ENCODE results near the gene STAT3.
"Not testable (repeated sequence)": the region's sequence is repeated elsewhere in the genome, so short reads cannot be mapped to it uniquely, and the experiment has no call there.

The STAT3 gene

DNA sequence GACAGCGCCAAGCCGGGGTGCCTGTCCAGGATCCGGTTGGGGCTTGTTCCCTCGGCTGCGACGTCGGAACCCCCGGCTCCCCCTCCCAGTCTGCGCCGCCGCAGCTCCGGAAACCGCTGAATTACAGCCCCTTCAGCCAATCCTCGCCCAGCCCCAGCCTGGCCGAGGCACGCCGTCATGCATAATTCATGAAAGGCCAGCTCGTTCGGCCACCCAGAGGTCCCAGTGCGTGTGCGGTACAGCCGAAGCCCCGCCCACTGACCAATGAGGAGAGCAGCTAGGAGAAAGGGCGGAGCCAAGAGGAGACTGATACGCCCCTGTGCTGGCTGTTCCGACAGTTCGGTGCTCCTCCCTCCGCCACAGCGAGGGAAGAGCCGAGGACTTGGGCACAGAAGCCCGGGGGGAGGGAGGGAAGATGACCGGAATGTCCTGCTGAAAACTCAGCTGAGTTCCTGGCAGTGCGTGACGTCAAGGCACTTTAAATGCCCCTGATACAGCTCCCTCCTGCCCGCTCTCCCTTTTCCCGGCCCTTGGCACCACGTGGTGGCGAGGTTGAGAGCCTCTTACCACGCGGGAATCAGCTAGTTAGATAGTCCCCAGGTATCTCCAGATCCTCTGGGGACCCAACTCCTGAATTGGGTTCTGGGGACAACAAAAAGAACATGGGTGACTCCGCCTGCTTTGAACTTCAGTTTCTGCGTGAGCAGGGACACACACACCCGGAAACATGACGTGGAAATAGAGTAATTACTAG, at the start of gene STAT3:
Gene STAT3, minus strand, starts transcription at position 62 of the 754 bp plus-strand sequence. CDS start 39,926 bp downstream, outside the sequence.
- DNase-seq (ENCODE audit: low read depth in 1 of 2, low spot score in 1 of 2), result peak; percentile 100

DNA sequence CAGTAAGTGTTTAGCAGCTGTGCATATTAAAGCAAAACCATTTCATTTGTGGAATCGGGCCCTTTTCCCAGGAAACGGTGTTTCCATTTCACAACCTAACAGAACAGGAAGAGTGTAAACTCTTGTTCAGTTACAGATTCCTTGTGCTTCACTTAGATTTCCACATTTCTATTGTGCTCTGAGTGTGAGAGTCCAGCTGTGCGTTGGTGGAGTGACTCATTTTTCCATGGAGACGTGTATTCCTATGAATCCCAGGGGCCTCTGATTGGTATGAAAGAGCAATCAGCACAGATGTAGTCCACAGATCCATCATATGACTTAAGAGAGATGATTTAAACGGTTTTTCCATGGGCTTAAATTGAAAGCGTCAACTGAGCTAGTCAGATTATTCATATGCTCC, 48.1 kb upstream of the STAT3 start:
- no peak for DNase-seq (ENCODE audit: low read depth in 1 of 2, low spot score in 1 of 2)

- DNase-seq (ENCODE audit: low read depth in 1 of 2, low spot score in 1 of 2), result no peak
These were observed 43.5 kb upstream of the STAT3 start for GRCh38 chr17:42431758-42432161.

DNA sequence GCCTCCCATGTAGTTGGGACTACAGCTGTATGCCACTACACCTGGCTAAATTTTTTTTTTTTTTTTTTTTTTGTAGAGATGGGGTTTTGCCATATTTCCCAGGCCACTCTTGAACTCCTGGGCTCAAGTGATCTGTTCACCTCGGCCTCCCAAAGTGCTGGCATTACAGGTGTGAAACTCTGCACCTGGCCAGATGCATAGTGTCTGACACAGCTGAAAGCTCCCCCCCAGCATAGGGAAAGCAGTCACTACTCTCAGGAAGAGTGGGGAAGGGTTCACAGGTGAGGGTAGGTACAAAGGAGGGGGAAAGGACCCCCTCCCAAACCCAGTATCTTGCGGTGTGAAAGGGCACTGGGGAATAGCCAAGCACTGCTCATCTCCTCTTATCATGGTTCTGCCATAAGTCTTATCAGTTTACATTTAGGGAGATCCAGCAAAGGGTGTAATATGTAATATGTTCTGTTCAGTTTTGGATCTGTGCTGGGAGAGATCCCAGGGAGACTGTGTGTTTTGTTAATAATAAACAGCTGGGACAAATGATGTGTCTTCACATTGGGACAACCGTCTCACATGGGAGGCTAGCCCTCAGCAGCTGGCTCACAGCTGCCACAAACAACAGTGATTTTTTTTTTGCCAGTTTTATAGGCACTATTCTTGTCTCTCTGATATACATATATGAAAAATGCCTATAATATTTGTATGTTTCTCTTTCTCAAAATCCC, 41.6 kb upstream of the STAT3 start:
- DNase-seq (ENCODE audit: low read depth in 1 of 2, low spot score in 1 of 2), result no peak

- DNase-seq (ENCODE audit: low read depth in 1 of 2, low spot score in 1 of 2), result no peak
These were observed 40.1 kb upstream of the STAT3 start for GRCh38 chr17:42428141-42428944.

DNA sequence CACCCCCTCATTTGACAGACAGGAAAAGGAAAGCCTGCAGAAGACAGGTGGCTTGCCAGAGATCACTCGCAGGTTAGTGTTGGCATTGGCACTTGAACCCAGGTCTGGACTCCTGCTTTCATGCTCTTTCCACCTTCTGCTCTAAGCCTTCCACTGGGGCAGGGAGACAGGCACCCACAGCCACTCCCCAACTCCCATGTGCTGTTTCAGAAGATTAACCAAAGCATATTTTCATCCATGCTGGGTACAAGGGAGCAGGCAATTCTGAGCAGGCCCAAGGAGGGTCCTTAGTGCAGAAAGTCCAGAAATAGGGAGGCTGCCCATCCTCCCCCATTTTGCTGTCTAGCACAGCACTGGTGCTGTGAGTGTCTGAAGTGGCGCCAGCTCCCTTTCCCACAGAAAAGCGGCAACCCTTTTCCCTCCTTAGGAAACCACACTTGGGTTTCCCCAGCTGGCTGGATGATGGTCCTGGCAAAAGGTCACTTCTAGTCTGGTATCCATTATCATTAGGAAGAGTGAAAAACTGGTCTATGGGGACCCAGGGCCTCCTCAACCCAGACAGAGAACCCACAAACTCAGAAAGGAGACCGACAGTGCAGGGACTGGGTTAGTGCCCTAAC, 36.9 kb upstream of the STAT3 start:
- no peak for DNase-seq (ENCODE audit: low read depth in 1 of 2, low spot score in 1 of 2)

- no peak for DNase-seq (ENCODE audit: low read depth in 1 of 2, low spot score in 1 of 2)
These were observed 35.5 kb upstream of the STAT3 start for GRCh38 chr17:42423766-42424165.

GRCh38 chr17:42422958-42423712, 34.9 kb upstream of the STAT3 start, which contains the start of gene CAVIN1:
Gene CAVIN1, minus strand, starts transcription at chr17:42423256. Its CDS starts 159 bp downstream, at chr17:42423097.
- DNase-seq (ENCODE audit: low read depth in 1 of 2, low spot score in 1 of 2), result no peak

- DNase-seq (ENCODE audit: low read depth in 1 of 2, low spot score in 1 of 2), result no peak
These were observed 34.2 kb upstream of the STAT3 start for GRCh38 chr17:42422412-42422957.

- no peak for DNase-seq (ENCODE audit: low read depth in 1 of 2, low spot score in 1 of 2)
These were observed 33.5 kb upstream of the STAT3 start for GRCh38 chr17:42421507-42422338.

DNA sequence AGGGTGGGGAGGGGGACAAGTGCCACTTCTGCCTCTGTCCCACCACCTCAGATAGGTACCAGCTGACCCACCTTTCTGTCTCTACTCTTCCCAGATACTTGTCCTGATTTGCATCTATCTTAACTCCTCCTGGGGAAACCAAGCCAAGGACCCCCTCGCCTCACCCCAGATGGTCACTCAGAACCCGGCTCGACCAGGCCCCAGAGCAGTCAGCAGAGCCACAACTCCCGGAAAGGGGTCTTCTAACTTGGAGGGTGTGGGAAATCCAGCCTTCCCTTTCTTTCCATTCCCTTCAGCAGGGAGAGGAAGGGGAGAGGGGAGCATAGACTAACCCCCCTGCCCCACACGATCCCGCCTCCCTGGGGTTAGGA, 32.9 kb upstream of the STAT3 start:
- DNase-seq (ENCODE audit: low read depth in 1 of 2, low spot score in 1 of 2), result no peak

- DNase-seq (ENCODE audit: low read depth in 1 of 2, low spot score in 1 of 2), result not testable (repeated sequence)
These were observed 29.7 kb upstream of the STAT3 start for GRCh38 chr17:42417981-42418380.

- peak in 1 of 2 donors; percentile 37 for DNase-seq (ENCODE audit: low read depth in 1 of 2, low spot score in 1 of 2)
These were observed 26.6 kb upstream of the STAT3 start for GRCh38 chr17:42414704-42415409.

DNA sequence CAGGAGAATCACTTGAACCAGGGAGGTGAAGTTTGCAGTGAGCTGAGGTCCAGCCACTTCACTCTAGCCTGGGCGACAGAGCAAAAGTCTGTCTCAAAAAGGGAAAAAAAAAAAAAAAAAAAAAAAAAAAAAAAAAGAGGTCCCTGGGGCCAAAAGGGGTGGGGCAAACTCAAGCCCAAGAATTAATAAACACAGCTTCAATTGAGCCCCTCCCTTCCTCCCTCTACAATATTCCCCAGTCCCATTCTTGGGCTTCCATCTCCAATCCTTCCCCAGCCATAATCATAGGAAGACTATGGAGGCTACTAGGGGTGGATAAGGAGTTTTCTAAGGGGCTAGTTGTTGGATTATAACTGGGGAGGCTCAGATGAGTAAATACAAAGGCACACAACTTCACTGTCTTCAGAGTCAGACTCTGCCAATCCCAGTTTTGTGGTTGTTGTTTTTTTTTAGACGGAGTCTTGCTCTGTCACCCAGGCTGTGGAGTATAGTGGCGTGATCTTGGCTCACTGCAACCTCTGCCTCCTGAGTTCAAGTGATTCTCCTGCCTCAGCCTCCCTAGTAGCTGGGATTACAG, 25.3 kb upstream of the STAT3 start:
- DNase-seq (ENCODE audit: low read depth in 1 of 2, low spot score in 1 of 2), result no peak

DNA sequence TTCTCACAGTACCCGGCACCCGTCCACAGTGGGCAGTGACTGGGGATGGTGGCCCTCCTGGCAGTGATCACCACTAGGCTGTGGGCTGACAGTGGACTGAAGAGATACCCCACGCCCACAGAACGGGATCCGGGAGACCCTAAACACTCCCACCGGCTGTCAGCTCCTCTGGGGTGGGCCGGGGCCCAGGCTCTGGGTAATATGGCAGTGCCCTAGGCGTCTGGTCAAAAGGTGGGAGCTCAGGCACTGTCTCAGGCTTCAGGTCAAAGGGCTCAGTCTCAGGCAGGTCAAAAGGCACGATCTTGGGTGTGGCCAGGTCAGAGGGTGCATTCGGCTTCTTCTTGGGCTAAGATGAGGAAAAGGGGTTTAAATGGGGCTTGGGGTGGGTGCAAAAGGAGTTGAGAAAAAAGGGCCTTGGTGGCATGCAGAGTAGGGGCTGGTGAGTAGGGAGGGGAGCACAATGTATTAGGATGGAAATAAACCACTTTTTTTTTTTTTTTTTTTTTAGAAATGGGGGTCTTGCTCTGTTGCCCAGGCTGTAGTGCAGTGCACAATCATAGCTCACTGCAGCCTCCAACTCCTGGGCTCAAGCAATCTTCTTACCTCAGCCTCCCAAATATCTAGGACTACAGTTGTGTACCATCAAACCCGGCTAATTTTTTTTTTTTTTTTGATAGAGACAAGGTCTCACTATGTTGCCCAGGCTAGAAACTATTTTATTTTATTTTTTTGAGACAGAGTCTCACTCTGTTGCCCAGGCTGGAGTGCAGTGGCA, 23.9 kb upstream of the STAT3 start:
- no peak for DNase-seq (ENCODE audit: low read depth in 1 of 2, low spot score in 1 of 2)

DNA sequence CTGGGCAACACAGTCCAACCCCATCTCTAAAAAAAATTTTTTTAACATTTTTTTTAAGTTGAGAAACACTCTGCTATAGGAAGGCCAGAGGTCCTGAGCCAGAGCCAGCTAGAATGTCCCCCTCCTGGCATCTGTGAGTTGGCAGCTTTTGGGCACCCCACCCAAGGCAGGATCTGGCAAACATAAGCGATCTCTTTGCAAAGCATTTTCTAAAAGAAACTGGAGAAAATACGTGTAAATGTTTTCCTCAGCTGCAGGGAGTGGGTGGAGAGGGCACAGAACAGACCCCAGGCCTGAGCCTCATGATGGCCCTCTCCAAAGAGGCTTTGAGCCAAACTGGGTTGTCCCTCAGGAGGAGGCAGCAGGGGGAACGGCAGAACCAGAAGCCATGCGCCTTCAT, 23.1 kb upstream of the STAT3 start:
- no peak for DNase-seq (ENCODE audit: low read depth in 1 of 2, low spot score in 1 of 2)

DNA sequence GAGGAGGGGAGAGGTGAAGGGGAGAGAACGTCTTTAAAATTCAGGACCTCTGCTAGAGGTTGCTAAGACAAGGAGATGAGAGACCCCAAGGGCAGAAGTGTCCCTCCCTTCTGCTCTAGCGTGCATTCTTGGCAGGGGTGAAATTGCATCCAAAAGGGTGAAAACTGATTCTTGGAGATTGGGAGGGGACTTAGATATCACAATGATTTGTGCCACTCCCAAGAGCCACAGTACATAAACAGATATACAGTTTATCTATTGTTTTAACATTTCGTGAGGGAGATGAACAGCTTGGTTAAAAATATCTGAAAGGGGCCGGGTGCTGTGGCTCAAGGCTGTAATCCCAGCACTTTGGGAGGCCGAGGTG, 22.1 kb upstream of the STAT3 start:
- no peak for DNase-seq (ENCODE audit: low read depth in 1 of 2, low spot score in 1 of 2)

All from stimulated activated CD4-positive, alpha-beta T cell treated with anti-CD3 and anti-CD28 coated beads, Interleukin-15, amount 100 ng/mL, for 1 hour (primary cell).